DMS153 (cell line): ENCODE results near the gene SRPK2.
"Not testable (repeated sequence)": the region's sequence is repeated elsewhere in the genome, so short reads cannot be mapped to it uniquely, and the experiment has no call there.

Source experiments
- DNase-seq: peaks from one replicate; lab custom pipeline; 2025; lab: John Stamatoyannopoulos, UW

SRPK2 gene

GRCh38 chr7:105376908-105377533, 11.7 kb downstream of the SRPK2 start:
- DNase-seq: no peak

GRCh38 chr7:105369944-105370343, 18.8 kb downstream of the SRPK2 start:
- no peak for DNase-seq

- DNase-seq: no peak
These were observed 21.3 kb downstream of the SRPK2 start for GRCh38 chr7:105367458-105367857.

GRCh38 chr7:105365541-105366534, 22.9 kb downstream of the SRPK2 start:
- DNase-seq: no peak

- no peak for DNase-seq
These were observed 24.0 kb downstream of the SRPK2 start for GRCh38 chr7:105364684-105365083.

- DNase-seq: not testable (repeated sequence)
These were observed 25.1 kb downstream of the SRPK2 start for GRCh38 chr7:105363657-105364056.

GRCh38 chr7:105362685-105363084, 26.0 kb downstream of the SRPK2 start:
- DNase-seq: not testable (repeated sequence)

GRCh38 chr7:105361995-105362394, 26.7 kb downstream of the SRPK2 start:
- DNase-seq: not testable (repeated sequence)

GRCh38 chr7:105360149-105360548, 28.6 kb downstream of the SRPK2 start:
- not testable (repeated sequence) for DNase-seq

GRCh38 chr7:105355701-105356100, 33.0 kb downstream of the SRPK2 start:
- no peak for DNase-seq

GRCh38 chr7:105354383-105354782, 34.3 kb downstream of the SRPK2 start:
- no peak for DNase-seq

- no peak for DNase-seq
These were observed 34.9 kb downstream of the SRPK2 start for GRCh38 chr7:105353752-105354328.

GRCh38 chr7:105352901-105353668, 35.6 kb downstream of the SRPK2 start:
- no peak for DNase-seq

GRCh38 chr7:105352018-105352612, 36.6 kb downstream of the SRPK2 start:
- DNase-seq: no peak

GRCh38 chr7:105350906-105351305, 37.8 kb downstream of the SRPK2 start:
- DNase-seq: no peak

GRCh38 chr7:105348177-105348576, 40.5 kb downstream of the SRPK2 start:
- not testable (repeated sequence) for DNase-seq

- no peak for DNase-seq
These were observed 42.0 kb downstream of the SRPK2 start for GRCh38 chr7:105346593-105347322.

GRCh38 chr7:105346138-105346537, 42.6 kb downstream of the SRPK2 start:
- no peak for DNase-seq

GRCh38 chr7:105345725-105346124, 43.0 kb downstream of the SRPK2 start:
- no peak for DNase-seq

GRCh38 chr7:105345003-105345402, 43.7 kb downstream of the SRPK2 start:
- no peak for DNase-seq
